Activated CD8-positive, alpha-beta memory T cell treated with anti-CD3 and anti-CD28 coated beads for 48 hours (primary cell): ENCODE measurements around the gene ROPN1B.

ENCODE experiments used
- DNase-seq, 3 experiments: peaks; one replicate each; pipeline ENCODE4 v3.0.0-alpha.2; 2020; ENCODE audit warnings: low read depth in 2 of 3, low spot score in 2 of 3

The ROPN1B gene

GRCh38 chr3:126003447-126004190 is 34.6 kb downstream of the ROPN1B start:
- no peak for DNase-seq

GRCh38 chr3:126004217-126004616 is 35.2 kb downstream of the ROPN1B start:
- DNase-seq = no peak

- DNase-seq = no peak
Measured at GRCh38 chr3:126004692-126005091, 35.7 kb downstream of the ROPN1B start.

GRCh38 chr3:126005951-126006350 is 37.0 kb downstream of the ROPN1B start:
- no peak for DNase-seq

- no peak for DNase-seq
Measured at GRCh38 chr3:126008219-126008618, 39.2 kb downstream of the ROPN1B start.

- no peak for DNase-seq
Measured at GRCh38 chr3:126009181-126009580, 40.2 kb downstream of the ROPN1B start.

GRCh38 chr3:126013751-126014156 is 44.8 kb downstream of the ROPN1B start:
- DNase-seq = no peak

GRCh38 chr3:126014252-126014651 is 45.3 kb downstream of the ROPN1B start:
- DNase-seq = no peak

GRCh38 chr3:126015075-126015474 is 46.1 kb downstream of the ROPN1B start:
- DNase-seq = no peak

GRCh38 chr3:126016616-126017015 is 47.6 kb downstream of the ROPN1B start:
- DNase-seq = no peak

GRCh38 chr3:126017362-126017761 is 48.4 kb downstream of the ROPN1B start:
- no peak for DNase-seq

GRCh38 chr3:126018545-126018944 is 49.6 kb downstream of the ROPN1B start:
- DNase-seq = no peak

- no peak for DNase-seq
Measured at GRCh38 chr3:126018995-126019394, 50.0 kb downstream of the ROPN1B start.

GRCh38 chr3:126019683-126020082 is 50.7 kb downstream of the ROPN1B start:
- no peak for DNase-seq

- DNase-seq = no peak
Measured at GRCh38 chr3:126021224-126021623, 52.2 kb downstream of the ROPN1B start.

GRCh38 chr3:126021702-126022101 is 52.7 kb downstream of the ROPN1B start:
- DNase-seq = no peak

- no peak for DNase-seq
Measured at GRCh38 chr3:126022741-126023359, 53.9 kb downstream of the ROPN1B start.

GRCh38 chr3:126023390-126023789 is 54.4 kb downstream of the ROPN1B start:
- DNase-seq = no peak

- DNase-seq = no peak
Measured at GRCh38 chr3:126024049-126024854, 55.3 kb downstream of the ROPN1B start.

GRCh38 chr3:126025116-126025729 is 56.2 kb downstream of the ROPN1B start:
- no peak for DNase-seq

GRCh38 chr3:126025862-126026261 is 56.9 kb downstream of the ROPN1B start:
- no peak for DNase-seq
